ENCODE data around the gene PRELID2.
A peak's percentile ranks its signal among the peaks of the same experiment; 100 is the strongest.

Gene PRELID2

GRCh38 chr5:145833631-145834200 is 1.4 kb downstream of the PRELID2 start:
- Histone ChIP-seq H3K4me1 (peaks cover 20 to 47% (median 39%) of the 10 kb centered on the region in 10 experiments), H3K9me3 (replicated peaks in 1 of 11) (no peaks in the 10 kb centered on the region), H3K27me3 (no peaks in the 10 kb centered on the region), H3K27ac (no peak overlapping the region), H3K36me3 (no peaks in the 10 kb centered on the region), H4K20me1 (peaks cover 0 to 6% (median 0%) of the 10 kb centered on the region in 11 experiments; a peak in 2 of 22 replicates), H3K9ac (peak overlapping the region in 4 of 11 experiments; percentile 72 to 85 (median 82); a peak in 4 of 22 replicates), H3K4me3 (peak overlapping the region in 6 of 10 experiments; percentile 68 to 77 (median 74); a peak in 6 of 20 replicates), H3K4me2 (peak overlapping the region in 10 of 11 experiments; percentile 75 to 94 (median 87); a peak in 19 of 22 replicates)
- no peak for TF ChIP-seq Cebpa-rat (IDR thresholded peaks at IDR 0.05)

GRCh38 chr5:145830594-145830993 is 4.5 kb downstream of the PRELID2 start:
- H3K4me2 ChIP-seq: peak overlapping the region in 9 of 11 experiments; percentile 0 to 27 (median 4); a peak in 10 of 22 replicates
- no peak for TF ChIP-seq Cebpa-rat (IDR thresholded peaks at IDR 0.05)
- peaks cover 0 to 6% (median 0%) of the 10 kb centered on the region in 11 experiments; a peak in 3 of 22 replicates for H4K20me1 ChIP-seq
- peaks cover 15 to 40% (median 32%) of the 10 kb centered on the region in 10 experiments for H3K4me1 ChIP-seq
- H3K9me3 ChIP-seq (replicated peaks in 1 of 11): no peaks in the 10 kb centered on the region
- H3K4me3 ChIP-seq: no peak overlapping the region
- H3K27ac ChIP-seq: no peak overlapping the region
- no peaks in the 10 kb centered on the region for H3K27me3 ChIP-seq
- no peaks in the 10 kb centered on the region for H3K36me3 ChIP-seq
- no peak overlapping the region for H3K9ac ChIP-seq

GRCh38 chr5:145829708-145830361 is 5.3 kb downstream of the PRELID2 start:
- Histone ChIP-seq H4K20me1 (peaks cover 0 to 6% (median 0%) of the 10 kb centered on the region in 11 experiments; a peak in 3 of 22 replicates), H3K27ac (no peak overlapping the region), H3K4me1 (peaks cover 14 to 38% (median 30%) of the 10 kb centered on the region in 10 experiments), H3K27me3 (no peaks in the 10 kb centered on the region), H3K4me3 (no peak overlapping the region), H3K9ac (no peak overlapping the region), H3K36me3 (no peaks in the 10 kb centered on the region), H3K9me3 (replicated peaks in 1 of 11) (no peaks in the 10 kb centered on the region), H3K4me2 (peak overlapping the region in 3 of 11 experiments; percentile 3 to 25 (median 5); a peak in 4 of 22 replicates)
- TF ChIP-seq Cebpa-rat (IDR thresholded peaks at IDR 0.05): no peak

- H3K9ac ChIP-seq: no peak overlapping the region
These were observed 8.1 kb downstream of the PRELID2 start for GRCh38 chr5:145826895-145827674.

GRCh38 chr5:145825751-145826180 is 9.4 kb downstream of the PRELID2 start:
- Histone ChIP-seq H3K36me3 (peaks cover 0 to 15% (median 6%) of the 10 kb centered on the region in 11 experiments; a peak in 8 of 22 replicates), H4K20me1 (peaks cover 0 to 4% (median 0%) of the 10 kb centered on the region in 11 experiments; a peak in 2 of 22 replicates), H3K4me3 (no peak overlapping the region), H3K4me2 (no peak overlapping the region), H3K4me1 (peaks cover 4 to 8% (median 7%) of the 10 kb centered on the region in 10 experiments; a peak in 15 of 20 replicates), H3K9me3 (replicated peaks in 1 of 11) (no peaks in the 10 kb centered on the region), H3K27me3 (no peaks in the 10 kb centered on the region), H3K9ac (no peak overlapping the region), H3K27ac (no peak overlapping the region)
- TF ChIP-seq Cebpa-rat (IDR thresholded peaks at IDR 0.05): no peak

More at GRCh38 chr5:145826895-145827674, 8.1 kb downstream of the PRELID2 start:
- TF ChIP-seq Cebpa-rat (IDR thresholded peaks at IDR 0.05): no peak
- H3K9me3 ChIP-seq (replicated peaks in 1 of 11): no peaks in the 10 kb centered on the region
- no peak overlapping the region for H3K4me2 ChIP-seq
- H4K20me1 ChIP-seq: peaks cover 0 to 6% (median 0%) of the 10 kb centered on the region in 11 experiments; a peak in 3 of 22 replicates
- peaks cover 8 to 16% (median 14%) of the 10 kb centered on the region in 10 experiments; a peak in 16 of 20 replicates for H3K4me1 ChIP-seq
- no peak overlapping the region for H3K27ac ChIP-seq
- H3K36me3 ChIP-seq: peaks cover 0 to 6% (median 0%) of the 10 kb centered on the region in 11 experiments; a peak in 3 of 22 replicates
- H3K4me3 ChIP-seq: no peak overlapping the region
- no peaks in the 10 kb centered on the region for H3K27me3 ChIP-seq

- Histone ChIP-seq H3K4me3 (no peak overlapping the region), H3K9ac (0 out of 22 replicates have a peak overlapping the region, but pooled peaks of 1 of the 11 experiments have one; percentile 22), H3K9me3 (replicated peaks in 1 of 11) (no peaks in the 10 kb centered on the region), H3K36me3 (peaks cover 0 to 30% (median 13%) of the 10 kb centered on the region in 11 experiments; a peak in 17 of 22 replicates), H3K27ac (no peak overlapping the region), H3K4me1 (no peaks in the 10 kb centered on the region; a peak in 1 of 20 replicates), H4K20me1 (peaks cover 0 to 4% (median 0%) of the 10 kb centered on the region in 11 experiments; a peak in 2 of 22 replicates), H3K27me3 (no peaks in the 10 kb centered on the region), H3K4me2 (no peak overlapping the region; a peak in 1 of 22 replicates)
- TF ChIP-seq Cebpa-rat (IDR thresholded peaks at IDR 0.05): no peak
These were observed 11.1 kb downstream of the PRELID2 start for GRCh38 chr5:145824040-145824439.

- H3K27ac ChIP-seq: no peak overlapping the region
- H3K27me3 ChIP-seq: no peaks in the 10 kb centered on the region
- no peak overlapping the region for H3K4me2 ChIP-seq
- H4K20me1 ChIP-seq: no peaks in the 10 kb centered on the region; a peak in 1 of 22 replicates
- no peaks in the 10 kb centered on the region for H3K9me3 ChIP-seq (replicated peaks in 1 of 11)
- no peak overlapping the region for H3K4me3 ChIP-seq
- TF ChIP-seq Cebpa-rat (IDR thresholded peaks at IDR 0.05): no peak
- no peaks in the 10 kb centered on the region for H3K4me1 ChIP-seq
- H3K36me3 ChIP-seq: peaks cover 14 to 79% (median 54%) of the 10 kb centered on the region in 11 experiments; a peak in 21 of 22 replicates
- H3K9ac ChIP-seq: no peak overlapping the region
These were observed 16.5 kb downstream of the PRELID2 start for GRCh38 chr5:145818604-145819003.

- TF ChIP-seq Cebpa-rat (IDR thresholded peaks at IDR 0.05): no peak
- Histone ChIP-seq H4K20me1 (no peaks in the 10 kb centered on the region), H3K27ac (no peak overlapping the region), H3K4me1 (no peaks in the 10 kb centered on the region), H3K27me3 (no peaks in the 10 kb centered on the region), H3K4me2 (no peak overlapping the region), H3K9me3 (replicated peaks in 1 of 11) (no peaks in the 10 kb centered on the region), H3K36me3 (peaks cover 13 to 90% (median 60%) of the 10 kb centered on the region in 11 experiments; a peak in 21 of 22 replicates), H3K9ac (no peak overlapping the region), H3K4me3 (no peak overlapping the region)
These were observed 22.3 kb downstream of the PRELID2 start for GRCh38 chr5:145812877-145813276.

Measured in BLaER1 treated with 17β-estradiol and CSF1 and Interleukin-3, amounts not matched to agents 10 nM and 100 nM (cell line).